MV-4-11 (cell line): ENCODE measurements around the gene NDUFA1.
"Not testable (repeated sequence)": the region's sequence is repeated elsewhere in the genome, so short reads cannot be mapped to it uniquely, and the experiment has no call there.

Experiments used
- DNase-seq: peaks from one replicate; lab custom pipeline; 2025; lab: John Stamatoyannopoulos, UW

The NDUFA1 gene

DNA sequence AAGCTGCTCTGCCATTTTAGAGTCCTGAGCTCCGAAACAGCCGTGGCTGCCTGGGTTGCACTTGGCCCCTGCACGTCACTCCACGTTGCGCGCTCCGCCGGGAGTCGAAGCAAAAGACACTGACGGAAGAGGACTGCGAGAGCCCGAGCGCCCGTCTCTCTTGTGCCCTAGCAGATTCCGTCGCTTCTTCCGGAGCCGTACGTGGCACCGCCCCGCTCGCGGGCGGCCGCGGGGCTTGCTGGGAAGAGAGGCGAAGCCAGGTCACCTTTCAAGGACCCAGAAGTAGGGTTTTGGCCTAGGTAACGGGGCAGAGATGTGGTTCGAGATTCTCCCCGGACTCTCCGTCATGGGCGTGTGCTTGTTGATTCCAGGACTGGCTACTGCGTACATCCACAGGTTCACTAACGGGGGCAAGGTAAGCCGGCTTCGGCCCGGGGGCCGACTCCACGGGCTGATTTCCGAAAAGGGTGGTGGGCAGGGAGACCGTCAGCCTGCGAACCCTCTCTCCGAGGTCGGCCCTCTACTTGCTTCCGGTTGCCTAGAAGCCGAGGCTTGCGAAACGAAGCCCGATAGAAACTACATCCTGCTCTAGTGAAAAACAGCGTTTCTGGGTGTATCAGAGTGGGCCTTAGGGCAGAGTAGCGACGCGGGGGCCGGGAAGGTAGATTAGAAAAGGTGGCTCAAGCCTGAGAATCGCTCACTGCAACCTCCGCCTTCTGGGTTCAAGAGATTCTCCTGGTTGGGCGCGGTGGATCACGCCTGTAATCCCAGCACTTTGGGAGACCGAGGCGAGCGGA is at the start of gene NDUFA1, which contains the start of gene RNF113A:
Gene NDUFA1, plus strand, starts transcription at position 234 of the 797 bp plus-strand sequence. Its CDS starts 80 bp downstream, at position 314.
Gene RNF113A, minus strand, starts transcription at position 135 of the 797 bp plus-strand sequence. Its CDS starts 120 bp downstream, at position 15.
- peak; percentile 81 for DNase-seq

DNA sequence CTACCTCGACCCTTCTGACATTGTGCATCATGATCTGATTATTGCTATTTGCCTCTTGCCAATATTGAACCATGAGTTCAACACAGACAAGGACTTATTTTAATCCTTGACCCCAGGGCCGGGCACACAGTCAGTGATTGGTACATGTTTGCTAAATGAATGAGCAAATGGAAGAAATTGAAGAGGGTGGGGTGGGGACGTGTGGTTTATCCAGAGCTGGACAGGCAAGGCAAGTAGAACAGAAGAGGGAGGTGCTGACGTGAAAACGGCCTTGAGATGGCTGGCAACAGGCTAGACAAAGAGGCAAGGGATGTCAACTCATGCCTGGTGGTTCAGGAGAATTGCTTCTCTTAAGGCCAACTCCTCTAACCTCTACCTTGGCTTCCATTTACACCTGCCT is 47.4 kb upstream of the NDUFA1 start:
- DNase-seq = not testable (repeated sequence)

DNA sequence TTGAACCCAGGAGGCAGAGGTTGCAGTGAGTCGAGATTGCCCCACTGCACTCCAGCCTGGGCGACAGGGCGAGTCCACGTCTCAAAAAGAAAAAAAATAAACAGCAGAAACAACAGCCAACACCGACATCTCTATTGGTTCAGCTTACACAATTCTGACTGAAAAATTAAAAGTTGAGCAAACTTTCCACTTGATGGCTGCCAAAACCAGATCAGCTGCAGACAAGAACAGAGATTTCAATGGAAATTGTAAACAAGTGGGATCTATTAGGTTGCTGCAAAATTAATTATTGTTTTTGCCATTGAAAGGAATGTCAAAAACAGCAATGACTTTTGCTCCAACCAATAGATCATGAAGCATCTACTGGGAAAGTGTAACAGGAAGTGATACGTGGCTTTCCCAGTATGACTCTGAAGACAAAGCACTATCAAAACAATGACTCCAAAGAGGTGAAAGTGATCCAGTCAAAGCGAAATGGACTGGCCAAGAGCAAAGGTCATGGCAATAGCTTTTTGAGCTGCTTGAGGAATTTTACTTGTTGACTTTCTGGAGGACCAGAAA is 45.2 kb upstream of the NDUFA1 start:
- no peak for DNase-seq

DNA sequence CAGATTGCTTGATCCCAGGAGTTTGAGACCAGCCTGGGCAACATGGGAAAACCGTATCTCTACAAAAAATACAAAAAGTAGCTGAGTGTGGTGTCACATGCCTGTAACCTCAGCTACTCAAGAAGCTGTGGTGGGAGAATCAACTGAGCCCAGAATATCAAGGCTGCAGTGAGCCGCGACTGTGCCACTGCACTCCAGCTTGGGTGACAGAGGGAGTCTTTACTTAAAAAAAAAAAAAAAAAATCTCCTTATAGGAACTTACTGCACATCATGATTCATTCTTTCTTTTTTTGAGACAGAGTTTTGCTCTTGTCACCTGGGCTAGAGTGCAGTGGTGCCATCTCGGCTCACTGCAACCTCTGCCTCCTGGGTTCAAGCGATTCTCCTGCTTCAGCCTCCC is 43.2 kb upstream of the NDUFA1 start:
- DNase-seq = no peak

DNA sequence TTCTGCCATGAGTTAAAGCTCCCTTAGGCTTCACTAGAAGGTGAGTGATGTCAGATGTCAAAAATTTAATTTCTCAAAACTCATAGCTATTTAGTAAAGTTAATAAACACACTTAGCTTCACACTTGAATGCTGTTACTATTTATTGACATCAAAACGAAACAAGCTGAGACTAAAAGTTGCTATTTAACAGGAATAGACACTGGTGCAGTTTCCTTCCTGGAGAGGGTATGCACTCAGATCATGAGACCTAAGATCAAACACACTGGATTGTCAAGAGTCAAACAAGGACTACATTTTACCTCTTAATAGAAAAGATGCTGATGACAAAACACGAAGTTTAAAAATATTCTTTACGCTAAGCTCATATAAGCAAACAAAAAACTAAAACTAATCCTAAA is 37.7 kb upstream of the NDUFA1 start:
- no peak for DNase-seq

DNA sequence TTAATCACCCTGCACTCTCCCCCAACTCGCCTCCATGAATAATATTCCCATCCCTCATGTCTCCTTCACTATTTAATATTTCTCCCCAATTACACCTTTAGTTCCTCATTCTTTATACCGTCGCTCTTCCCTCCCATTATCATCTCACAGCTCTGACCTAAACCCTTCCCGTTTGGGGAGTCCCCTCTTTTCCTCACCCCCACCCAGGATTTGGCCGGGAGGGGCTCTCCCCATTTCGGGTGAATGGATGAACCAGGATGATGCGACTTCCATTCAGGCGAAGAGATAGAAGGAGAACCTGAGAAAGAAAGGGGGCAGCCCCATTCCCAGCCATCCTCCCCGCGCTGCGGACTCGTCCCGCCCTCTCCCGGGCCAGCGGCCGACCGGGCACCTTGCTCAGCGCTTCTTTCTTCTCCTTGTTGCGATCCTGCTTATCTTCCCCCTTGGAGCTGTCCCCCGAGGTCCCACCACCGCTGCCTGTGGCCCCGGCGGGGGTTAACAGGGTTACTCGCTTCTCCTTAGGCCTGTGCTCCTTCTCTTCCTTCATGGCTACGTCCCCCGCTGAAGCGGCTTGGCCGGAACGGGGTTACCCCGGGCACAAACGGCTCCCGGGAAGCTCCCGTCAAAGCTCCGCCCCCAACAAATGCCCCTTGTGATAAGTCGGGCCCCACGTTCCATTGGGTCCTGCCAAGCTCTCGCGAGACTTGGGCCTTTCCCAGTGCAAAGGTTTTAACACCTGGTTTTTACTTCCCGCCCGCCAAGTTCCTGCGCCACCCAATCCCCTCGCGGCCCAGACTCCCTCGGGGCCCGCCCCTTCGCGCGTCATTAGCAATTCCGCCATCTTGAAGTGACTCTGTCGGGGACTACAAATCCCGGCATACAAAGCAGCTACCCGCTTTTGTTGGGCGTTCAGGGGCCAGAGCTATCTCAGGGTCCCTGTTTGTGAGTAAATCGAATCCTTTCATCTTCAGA is 19.0 kb upstream of the NDUFA1 start, which contains the start of gene UPF3B:
Gene UPF3B, minus strand, starts transcription at position 582 of the 972 bp plus-strand sequence. Its CDS starts 35 bp downstream, at position 547.
- peak; percentile 97 for DNase-seq

DNA sequence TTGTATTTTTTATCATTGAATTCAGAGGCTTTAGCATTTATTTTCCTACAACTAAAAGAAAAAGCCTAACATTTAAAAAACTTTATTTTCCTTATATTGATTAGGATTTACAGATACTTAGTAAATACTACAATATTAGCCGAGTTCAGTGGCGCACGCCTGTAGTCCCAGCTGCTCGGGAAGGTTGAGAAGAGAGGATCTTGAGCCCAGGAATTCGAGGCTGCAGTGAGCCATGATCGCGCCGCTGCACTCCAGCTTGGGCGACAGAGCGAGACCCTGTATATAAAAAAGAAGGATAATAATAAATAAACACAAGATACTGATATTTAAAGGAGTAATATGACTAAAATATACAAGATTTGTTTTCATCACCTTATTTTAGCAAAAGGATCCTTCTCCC is 18.2 kb upstream of the NDUFA1 start:
- DNase-seq = no peak

DNA sequence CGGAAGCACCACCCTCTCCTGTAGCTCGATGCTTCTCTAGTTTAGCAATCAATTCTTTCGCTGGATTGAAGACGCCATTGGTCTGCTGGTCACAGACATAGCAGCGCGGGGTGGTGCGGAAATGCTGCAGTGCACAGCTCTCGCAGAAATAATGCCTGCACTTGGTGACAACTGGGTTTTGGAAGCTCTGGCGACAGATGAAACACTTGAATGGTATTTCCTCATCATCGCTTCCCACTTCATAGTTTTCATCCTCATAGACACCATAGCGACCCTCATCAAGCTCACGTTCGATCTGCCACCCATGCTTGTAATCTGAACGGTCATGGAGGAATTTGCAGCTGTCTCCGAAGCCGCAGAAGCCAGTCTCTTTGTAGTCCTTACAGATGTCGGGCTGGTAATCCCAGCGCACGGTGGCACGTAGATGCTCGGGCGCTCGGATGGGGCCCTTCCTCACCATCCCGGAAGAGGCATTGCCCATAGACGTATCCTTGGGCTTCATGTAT is 953 bp upstream of the NDUFA1 start:
- DNase-seq = peak; percentile 48

DNA sequence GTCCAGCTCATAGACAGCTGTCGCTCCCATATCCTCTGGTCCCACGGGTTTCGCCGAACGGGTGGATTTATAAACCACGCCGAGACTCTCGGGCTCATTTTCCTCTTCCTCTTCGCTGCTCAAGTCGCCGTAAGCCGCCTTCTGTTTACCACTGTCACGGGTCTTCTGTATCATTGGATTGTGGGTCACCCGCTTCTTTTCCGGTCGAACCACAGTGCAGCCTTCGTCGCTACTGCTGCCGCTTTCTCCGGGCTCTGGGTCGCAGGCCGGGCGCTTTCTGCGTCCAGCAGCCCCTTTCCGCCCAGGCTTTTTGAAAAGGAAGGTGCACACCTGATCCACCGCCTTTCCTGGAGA is 410 bp upstream of the NDUFA1 start:
- DNase-seq = no peak

DNA sequence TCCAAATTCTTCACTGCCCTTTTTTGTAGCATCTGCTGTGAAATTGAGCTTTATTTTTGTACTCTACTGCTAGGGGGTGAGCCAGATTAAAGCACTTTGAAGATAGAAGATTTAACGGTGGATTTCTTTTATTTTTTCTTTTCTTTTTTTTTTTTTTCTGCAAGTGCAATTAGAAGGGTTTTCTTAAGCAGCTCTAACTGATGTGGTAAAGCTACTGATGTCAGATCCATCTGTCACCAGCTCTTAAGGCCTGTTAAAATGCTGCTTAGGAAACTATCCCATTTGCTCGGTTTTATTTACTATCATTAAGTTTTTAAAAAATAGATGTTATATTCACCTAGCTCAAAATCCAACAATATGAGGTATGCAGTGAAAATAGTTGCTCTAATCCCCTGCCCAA is 7.1 kb downstream of the NDUFA1 start:
- no peak for DNase-seq

DNA sequence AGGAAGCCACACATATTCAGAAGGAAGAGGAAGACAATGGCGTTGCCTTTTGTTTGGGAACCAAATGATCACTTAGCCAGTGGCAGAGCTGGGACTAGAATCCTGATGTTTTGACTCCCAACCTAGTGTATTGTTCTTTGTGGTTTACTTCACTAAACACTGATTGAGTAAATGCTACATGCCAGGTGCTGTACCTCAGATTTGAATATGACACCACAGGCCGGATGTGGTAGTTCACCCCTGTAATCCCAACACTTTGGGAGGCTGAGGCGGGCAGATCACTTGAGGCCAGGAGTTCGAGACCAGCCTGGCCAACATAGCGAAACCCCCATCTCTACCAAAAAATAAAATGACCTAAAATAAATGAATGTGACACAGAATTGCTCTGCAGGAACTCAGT is 8.4 kb downstream of the NDUFA1 start:
- DNase-seq = no peak

DNA sequence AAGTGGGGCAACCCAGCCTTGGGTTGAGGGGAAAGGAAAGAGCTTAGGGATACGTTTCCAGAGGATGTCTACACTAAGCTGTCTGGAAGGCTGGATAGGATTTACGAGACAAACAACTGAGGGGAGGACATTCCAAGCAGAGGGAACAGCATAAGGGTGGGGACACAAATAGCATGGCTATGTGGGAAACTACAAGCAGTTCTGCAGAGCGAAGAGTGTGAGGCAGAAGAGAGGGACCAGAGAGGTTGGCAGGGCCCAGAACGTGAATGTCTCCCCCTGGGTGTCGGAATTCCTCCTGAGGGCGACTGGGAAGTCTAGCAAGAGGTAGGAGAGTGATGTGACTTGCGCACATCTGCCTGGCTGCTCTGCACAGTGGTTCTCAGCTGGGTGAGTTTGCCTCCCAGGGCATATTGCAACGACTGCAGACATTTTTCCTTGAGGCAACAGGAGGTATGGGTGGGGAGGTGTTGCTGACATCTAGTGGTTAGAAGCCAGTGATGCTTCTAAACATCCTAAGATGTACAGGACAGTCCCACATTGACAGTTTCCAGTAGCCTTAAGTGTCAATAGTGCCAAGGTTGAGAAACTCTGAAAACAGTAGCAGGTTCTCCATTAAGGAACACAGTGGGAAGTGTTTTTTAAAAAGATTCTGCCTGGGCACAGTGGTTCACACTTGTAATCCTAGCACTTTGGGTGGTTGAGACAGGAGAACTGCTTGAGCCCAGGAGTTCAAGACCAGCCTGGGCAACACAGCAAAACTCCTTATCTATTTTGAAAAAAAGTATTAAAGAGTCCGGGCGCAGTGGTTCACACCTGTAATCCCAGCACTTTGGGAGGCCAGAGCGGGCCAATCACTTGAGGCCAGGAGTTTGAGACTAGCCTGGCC is 9.2 kb downstream of the NDUFA1 start:
- DNase-seq = peak; percentile 52

DNA sequence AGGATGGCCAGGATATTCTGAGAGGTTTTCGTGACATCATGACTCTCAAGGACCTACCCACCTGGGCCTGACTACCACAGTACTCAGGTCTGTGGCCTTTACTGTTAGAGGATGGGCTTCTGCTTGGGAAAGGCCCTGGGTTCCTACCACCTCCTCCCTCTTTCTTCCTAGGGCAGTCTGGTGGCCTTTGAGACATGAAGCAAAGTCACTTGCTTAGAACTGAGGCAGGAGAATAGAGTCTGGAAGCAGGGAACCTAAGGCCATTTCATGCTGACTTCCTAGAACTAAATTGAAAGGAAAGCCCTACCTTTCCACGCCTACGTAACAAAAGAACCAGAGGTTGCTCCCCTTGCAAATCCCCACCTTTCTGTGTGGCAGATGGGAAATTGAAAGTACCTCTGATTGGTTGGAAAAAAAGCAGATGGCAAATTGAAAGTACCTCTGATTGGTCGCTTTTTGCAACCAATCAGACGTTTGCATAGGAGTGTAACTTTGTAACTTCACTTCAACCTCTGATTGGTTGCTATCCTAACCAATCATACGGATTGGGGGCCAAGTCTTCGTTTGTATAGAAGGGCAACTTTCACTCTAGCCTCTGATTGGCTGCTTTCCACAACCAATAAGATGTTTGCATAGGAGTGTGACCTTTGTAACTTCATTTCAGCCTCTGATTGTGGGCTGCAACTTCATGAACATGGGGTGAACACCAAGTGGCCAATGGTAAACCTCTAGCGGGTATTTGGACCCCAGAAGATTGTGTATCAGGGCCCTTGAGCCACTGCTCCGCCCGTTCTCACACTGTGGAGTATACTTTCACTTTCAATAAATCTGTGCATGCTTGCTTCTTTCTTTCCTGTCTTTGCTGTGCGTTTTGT is 14.2 kb downstream of the NDUFA1 start:
- DNase-seq = peak; percentile 3

DNA sequence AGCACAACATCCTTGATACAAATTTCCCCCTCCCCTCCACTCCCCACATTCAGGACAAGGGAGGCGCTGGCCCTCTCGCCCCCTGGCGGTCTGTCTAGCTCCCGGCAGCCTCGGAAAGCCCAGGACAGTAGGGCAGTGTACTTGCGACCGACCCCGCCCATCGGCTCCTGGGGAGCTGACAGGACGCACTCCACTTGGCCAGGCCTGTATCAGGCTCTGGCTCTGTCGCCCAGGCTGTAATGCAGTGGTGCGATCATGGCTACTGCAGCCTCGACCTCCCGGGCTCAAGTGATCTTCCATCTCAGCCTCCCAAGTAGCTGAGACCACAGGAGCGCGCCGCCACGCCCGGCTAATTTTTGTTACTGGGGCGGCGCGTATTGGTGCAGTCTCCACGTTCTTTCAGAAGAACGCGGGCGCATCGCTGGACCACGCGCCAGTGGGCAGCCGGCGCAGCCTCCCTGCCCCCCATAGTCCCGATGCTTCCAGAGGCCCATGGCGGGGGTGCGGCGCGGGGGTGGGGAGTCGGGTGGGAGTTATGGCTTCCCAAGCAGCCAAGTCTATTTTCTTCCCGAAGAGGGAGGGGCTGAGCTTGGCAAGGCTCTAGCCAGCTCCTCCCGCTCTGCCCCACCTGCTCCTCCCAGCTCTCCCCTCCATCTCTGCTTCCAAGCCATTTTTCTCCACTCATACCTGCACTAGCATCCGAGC is 16.2 kb downstream of the NDUFA1 start:
- no peak for DNase-seq

DNA sequence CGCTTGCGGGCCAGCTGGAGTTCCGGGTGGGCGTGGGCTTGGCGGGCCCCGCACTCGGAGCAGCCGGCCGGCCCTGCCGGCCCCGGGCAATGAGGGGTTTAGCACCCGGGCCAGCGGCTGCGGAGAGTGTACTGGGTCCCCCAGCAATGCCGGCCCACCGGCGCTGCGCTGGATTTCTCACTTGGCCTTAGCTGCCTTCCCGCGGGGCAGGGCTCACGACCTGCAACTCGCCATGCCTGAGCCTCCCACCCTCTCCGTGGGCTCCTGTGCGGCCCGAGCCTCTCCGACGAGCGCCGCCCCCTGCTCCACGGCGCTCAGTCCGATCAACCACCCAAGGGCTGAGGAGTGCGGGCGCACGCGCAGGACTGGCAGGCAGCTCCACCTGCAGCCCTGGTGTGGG is 19.0 kb downstream of the NDUFA1 start:
- DNase-seq = not testable (repeated sequence)

DNA sequence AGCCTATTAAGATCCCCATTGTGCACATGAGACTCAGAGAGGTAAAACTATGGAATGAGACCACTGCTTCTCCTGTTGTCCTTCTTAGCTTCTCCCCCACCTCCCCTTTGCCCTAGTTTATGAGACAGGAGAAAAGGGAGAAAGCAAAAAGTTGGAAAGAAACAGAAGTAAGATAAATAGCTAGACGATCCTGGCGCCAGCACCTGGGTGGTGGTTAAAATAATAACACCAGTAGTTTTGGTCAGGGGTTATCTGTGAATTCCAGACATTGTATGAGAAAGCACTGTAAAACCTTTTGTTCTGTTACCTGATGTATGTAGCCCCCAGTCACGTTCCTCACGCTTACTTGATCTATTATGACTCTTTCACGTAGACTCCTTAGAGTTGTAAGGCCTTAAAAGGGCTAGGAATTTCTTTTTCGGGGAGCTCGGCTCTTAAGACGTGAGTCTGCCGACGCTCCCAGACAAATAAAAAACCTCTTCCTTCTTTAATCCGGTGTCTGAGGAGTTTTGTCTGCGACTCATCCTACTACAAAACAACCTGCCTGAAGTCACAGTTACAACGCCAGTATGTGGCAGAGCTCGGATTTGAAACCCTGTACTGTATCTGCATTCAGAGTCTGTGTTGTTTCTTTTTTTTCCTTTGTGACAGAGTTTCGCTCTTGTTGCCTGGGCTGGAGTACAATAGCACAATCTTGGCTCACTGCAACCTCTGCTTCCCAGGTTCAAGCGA is 20.5 kb downstream of the NDUFA1 start:
- not testable (repeated sequence) for DNase-seq

DNA sequence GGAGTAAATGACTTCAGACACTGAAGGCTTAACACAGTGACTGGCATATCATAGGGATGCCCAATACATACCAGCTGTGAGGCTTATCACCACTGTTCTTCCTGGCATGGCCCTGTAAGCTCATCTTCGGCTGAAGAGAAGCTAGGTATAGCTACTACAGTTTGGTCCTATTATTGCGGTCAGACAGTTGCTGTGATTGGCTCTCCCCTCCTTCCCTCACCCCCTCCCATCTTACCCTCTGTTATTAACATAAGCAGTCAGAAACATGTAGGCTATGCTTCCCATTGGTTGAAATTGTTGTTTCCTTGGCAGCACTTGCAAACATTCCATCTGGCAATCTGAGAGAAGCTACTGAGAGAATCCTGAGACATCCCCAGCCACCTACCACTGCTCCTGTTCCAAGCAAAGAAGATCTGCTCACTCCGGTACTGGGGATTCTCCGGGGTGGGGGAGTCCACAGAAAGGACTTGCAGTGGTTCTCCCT is 24.3 kb downstream of the NDUFA1 start, which contains the start of gene AKAP14:
Gene AKAP14, plus strand, starts transcription at position 51 of the 484 bp plus-strand sequence. CDS start 7,331 bp downstream, outside the sequence.
- DNase-seq = no peak

DNA sequence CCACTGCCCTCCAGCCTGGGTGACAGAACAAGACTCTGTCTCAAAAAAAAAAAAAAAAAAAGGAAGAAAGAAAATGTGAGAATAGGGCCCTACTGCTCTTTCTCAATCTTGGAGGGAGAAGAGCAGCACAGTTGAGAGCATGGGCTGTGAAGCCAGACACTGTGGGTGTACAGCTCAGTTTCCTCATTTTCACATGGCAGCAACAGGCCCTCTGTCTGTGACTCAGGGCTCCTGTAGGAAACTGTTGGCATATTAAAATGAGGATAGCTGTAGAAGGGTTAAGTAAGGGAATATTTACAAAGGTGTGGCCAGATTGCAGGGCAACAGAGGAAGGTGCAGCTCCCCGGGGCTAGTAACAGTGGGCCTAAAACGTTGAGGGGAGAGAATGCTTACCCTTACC is 27.5 kb downstream of the NDUFA1 start:
- peak; percentile 89 for DNase-seq
